Endothelial cell of umbilical vein (primary cell): ENCODE measurements around the gene TPRX2. TPM values are rescaled to one million over a fixed set of nuclear protein-coding genes. Genes with fewer than 3 reads are reported as not detected.
"Not testable (repeated sequence)": the region's sequence is repeated elsewhere in the genome, so short reads cannot be mapped to it uniquely, and the experiment has no call there.

ENCODE experiments used
- BruUV-seq: library from RNA; stranded (reverse); fragments of 400-500 nt; replicated peaks from 2 replicates; lab custom pipeline; 2021; lab: Mats Ljungman, UMichigan
- CTCF ChIA-PET: fragments of 300-600, 350-600 bp; sonication (Branson Sonifier 250); formaldehyde crosslinking; loops from one replicate; lab custom pipeline; 2021; ENCODE audit warnings: antibody characterized with exemption, inconsistent platforms; lab: Charles Lee
- POLR2A ChIA-PET: fragments of 300-600, 350-600 bp; sonication (Branson Sonifier 250); formaldehyde crosslinking; loops from one replicate; lab custom pipeline; 2021; ENCODE audit warnings: antibody characterized with exemption, inconsistent platforms; lab: Charles Lee
- DNase-seq: peaks from one replicate; pipeline ENCODE4 v3.0.0-alpha.2; 2011; ENCODE audit warnings: low read depth, low spot score
- FAIRE-seq: peaks from 2 replicates; lab custom pipeline; 2011; peaks lifted over from hg19 to GRCh38; lab: Jason Lieb, UNC
- H2AFZ ChIP-seq: 2 replicates; pipeline ENCODE4 v1.6.0; 2012; ENCODE audit warnings: low read depth, low read length, control low read depth, inconsistent platforms
- H3K27ac ChIP-seq: 2 replicates; pipeline ENCODE4 v1.5.1; 2011; ENCODE audit warnings: low read depth, mild to moderate bottlenecking, control low read depth, low read length, moderate library complexity; ENCODE audit not compliant: insufficient read depth
- H3K27me3 ChIP-seq, 2 experiments: 2 replicates each; pipeline versions ENCODE4 v1.6.0 to v1.6.1; 2011; ENCODE audit warnings: low read length in 2 of 2, mixed read lengths in 1 of 2; ENCODE audit not compliant: control insufficient read depth in 2 of 2, insufficient read depth in 2 of 2
- H3K36me3 ChIP-seq, 2 experiments: 2 replicates in 1 of 2; 3 replicates in 1 of 2; pipeline ENCODE4 v1.5.1; 2011; ENCODE audit warnings: low read length in 2 of 2, mild to moderate bottlenecking in 1 of 2, moderate library complexity in 1 of 2; ENCODE audit not compliant: control insufficient read depth in 2 of 2, insufficient read depth in 2 of 2; ENCODE audit errors: extremely low read depth in 1 of 2
- H3K4me1 ChIP-seq: 3 replicates; pipeline ENCODE4 v1.5.1; 2011; ENCODE audit warnings: mild to moderate bottlenecking, low read length; ENCODE audit not compliant: control insufficient read depth, insufficient read depth; ENCODE audit errors: extremely low read depth
- H3K4me2 ChIP-seq: 2 replicates; pipeline ENCODE4 v1.6.1; 2011; ENCODE audit warnings: low read length, control low read depth, mixed read lengths; ENCODE audit not compliant: insufficient read depth
- H3K4me3 ChIP-seq, 3 experiments: fragments of 200-600 bp in 1 of 3; sonication (generic), shearing (Covaris generic) in 1 of 3; replicated peaks in 1 of 3; 2 replicates each; pipeline ENCODE4 v1.5.1; 2011 to 2016; ENCODE audit warnings: control low read depth in 3 of 3, low read length in 3 of 3, mild to moderate bottlenecking in 2 of 3, inconsistent platforms in 1 of 3, low read depth in 1 of 3, moderate library complexity in 1 of 3; ENCODE audit not compliant: insufficient read depth in 1 of 3
- H3K79me2 ChIP-seq: 2 replicates; pipeline ENCODE4 v1.6.0; 2012; ENCODE audit warnings: low read length, inconsistent platforms; ENCODE audit not compliant: control insufficient read depth, insufficient read depth
- H3K9ac ChIP-seq: replicated peaks from 2 replicates; pipeline ENCODE3; 2011; ENCODE audit warnings: low read length, control low read depth; ENCODE audit not compliant: insufficient read depth; ENCODE audit errors: extremely low read depth
- H3K9me1 ChIP-seq: replicated peaks from 3 replicates; pipeline ENCODE4 v1.6.0; 2011; ENCODE audit warnings: mild to moderate bottlenecking, low read length; ENCODE audit not compliant: control insufficient read depth, insufficient read depth; ENCODE audit errors: extremely low read depth
- H3K9me3 ChIP-seq: replicated peaks from 2 replicates; pipeline ENCODE4 v1.5.1; 2012; ENCODE audit warnings: low read length, inconsistent platforms; ENCODE audit not compliant: control insufficient read depth, insufficient read depth
- H4K20me1 ChIP-seq: replicated peaks from 2 replicates; pipeline ENCODE3; 2011; ENCODE audit warnings: mild to moderate bottlenecking, low read length; ENCODE audit not compliant: control insufficient read depth, insufficient read depth; ENCODE audit errors: extremely low read depth
- EZH2 ChIP-seq: IDR thresholded peaks from 2 replicates; pipeline ENCODE4 v1.6.1; 2012; ENCODE audit warnings: borderline replicate concordance, low read depth, mild to moderate bottlenecking, moderate library complexity, low read length, inconsistent platforms; ENCODE audit not compliant: severe bottlenecking
- FOS ChIP-seq: IDR thresholded peaks from 2 replicates; pipeline ENCODE4 v1.6.1; 2011; ENCODE audit warnings: mild to moderate bottlenecking, low read length, moderate library complexity, borderline replicate concordance; ENCODE audit not compliant: insufficient read depth
- GATA2 ChIP-seq: IDR thresholded peaks from 2 replicates; pipeline ENCODE4 v1.7.0; 2011; ENCODE audit warnings: low read depth, mild to moderate bottlenecking, moderate library complexity, mixed read lengths, low read length; ENCODE audit not compliant: insufficient read length, insufficient read depth
- JUN ChIP-seq: IDR thresholded peaks from 2 replicates; pipeline ENCODE4 v1.6.1; 2011; ENCODE audit warnings: borderline replicate concordance, low read depth; ENCODE audit not compliant: insufficient read length, insufficient read depth
- MYC ChIP-seq: IDR thresholded peaks from one replicate; pipeline ENCODE4 v1.6.1; 2011; ENCODE audit warnings: mild to moderate bottlenecking, low read depth, low read length
- POLR2A ChIP-seq: IDR thresholded peaks from 2 replicates; pipeline ENCODE4 v1.6.1; 2012; ENCODE audit warnings: low read depth, mild to moderate bottlenecking, control low read depth, low read length
- POLR2AphosphoS5 ChIP-seq: IDR thresholded peaks from 2 replicates; pipeline ENCODE4 v1.6.1; 2012; ENCODE audit warnings: low read depth, mild to moderate bottlenecking, control low read depth, low read length, moderate library complexity; ENCODE audit not compliant: insufficient read depth
- dilution Hi-C: fragments of 300-500 bp; cut with MboI; formaldehyde crosslinking; loops from one replicate; pipeline ENCODE4 v1.15.0; 2019; ENCODE audit warnings: low sequenced_read_pairs; ENCODE audit not compliant: extremely low pct_ligation_motif_present
- intact Hi-C: fragments of 100-400 bp; cut with micrococcal nuclease; formaldehyde crosslinking; loops from one replicate; pipeline ENCODE4 v1.10.0; 2022
- polyA plus RNA-seq, 4 experiments: library from polyadenylated mRNA; depleted of rRNA in 3 of 4; stranded (reverse) in 3 of 4; unstranded in 1 of 4; fragments of >200 nt; gene quantifications; 2 replicates each; pipeline versions ENCODE4 v1.2.1 to v1.2.3, GENCODE V29; 2011 to 2012; ENCODE audit warnings: missing spikeins in 1 of 4
- total RNA-seq: library from RNA; stranded (reverse); gene quantifications from 2 replicates; pipeline ENCODE4 v1.2.3, GENCODE V29; 2021
- TF ChIP-seq, protein P1 (sequence below), 2 donors: IDR thresholded peaks; 1 replicate in 1 of 2; 2 replicates in 1 of 2; pipeline ENCODE4 v1.5.1; 2011; ENCODE audit warnings: low read length in 2 of 2, mild to moderate bottlenecking in 2 of 2, moderate library complexity in 2 of 2, control low read depth in 1 of 2, inconsistent platforms in 1 of 2, low read depth in 1 of 2; ENCODE audit not compliant: insufficient read depth in 1 of 2; ENCODE audit errors: extremely low read depth in 1 of 2
- TF ChIP-seq, protein P2 (sequence below): IDR thresholded peaks from 2 replicates; pipeline ENCODE4 v1.6.1; 2011; ENCODE audit not compliant: insufficient read depth, insufficient read length

Gene TPRX2
- total and polyA plus RNA-seq, 2 donors (not counting 3 experiments of a cell fraction or from before 2014, with no cell fraction given): not detected

DNA sequence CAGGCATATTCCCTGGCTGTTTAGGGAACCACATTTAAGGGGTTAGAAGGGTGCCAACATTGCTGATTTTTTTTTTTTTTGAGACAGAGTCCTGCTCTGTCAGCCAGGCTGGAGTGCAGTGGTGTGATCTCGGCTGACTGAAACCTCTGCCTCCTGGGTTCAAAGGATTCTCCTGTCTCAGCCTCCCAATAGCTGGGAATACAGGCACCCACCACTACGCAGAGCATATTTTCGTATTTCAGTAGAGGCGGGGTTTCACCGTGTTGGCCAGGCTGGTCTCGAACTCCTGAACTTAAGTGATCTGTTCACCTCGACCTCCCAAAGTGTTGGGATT is 45.1 kb upstream of the TPRX2 start:
- Histone ChIP-seq H2AFZ (no peak overlapping the region), H3K4me1 (no peaks in the 10 kb centered on the region), H3K4me3 (no peak overlapping the region), H3K9me1 (no peaks in the 10 kb centered on the region), H3K9ac (no peak overlapping the region), H3K27ac (no peak overlapping the region), H3K4me2 (no peak overlapping the region), H3K9me3 (no peaks in the 10 kb centered on the region), H3K36me3 (no peaks in the 10 kb centered on the region), H3K27me3 (no peaks in the 10 kb centered on the region), H4K20me1 (no peaks in the 10 kb centered on the region), H3K79me2 (no peaks in the 10 kb centered on the region)
- intact Hi-C loops: loop anchor here (1.0 kb wide), 1 partner anchor 49 kb away; no protein-coding TSS in a partner anchor
- POLR2A ChIA-PET: no interaction called here
- DNase-seq (no peak), FAIRE-seq (no peak)
- dilution Hi-C loops: no loop called here
- BruUV-seq: no TSS peak
- CTCF ChIA-PET: interaction anchor here (1.7 kb wide), 1 partner anchor 23 kb away, joined by 6 read pairs; no protein-coding TSS in a partner anchor
- TF ChIP-seq, protein P1, sequence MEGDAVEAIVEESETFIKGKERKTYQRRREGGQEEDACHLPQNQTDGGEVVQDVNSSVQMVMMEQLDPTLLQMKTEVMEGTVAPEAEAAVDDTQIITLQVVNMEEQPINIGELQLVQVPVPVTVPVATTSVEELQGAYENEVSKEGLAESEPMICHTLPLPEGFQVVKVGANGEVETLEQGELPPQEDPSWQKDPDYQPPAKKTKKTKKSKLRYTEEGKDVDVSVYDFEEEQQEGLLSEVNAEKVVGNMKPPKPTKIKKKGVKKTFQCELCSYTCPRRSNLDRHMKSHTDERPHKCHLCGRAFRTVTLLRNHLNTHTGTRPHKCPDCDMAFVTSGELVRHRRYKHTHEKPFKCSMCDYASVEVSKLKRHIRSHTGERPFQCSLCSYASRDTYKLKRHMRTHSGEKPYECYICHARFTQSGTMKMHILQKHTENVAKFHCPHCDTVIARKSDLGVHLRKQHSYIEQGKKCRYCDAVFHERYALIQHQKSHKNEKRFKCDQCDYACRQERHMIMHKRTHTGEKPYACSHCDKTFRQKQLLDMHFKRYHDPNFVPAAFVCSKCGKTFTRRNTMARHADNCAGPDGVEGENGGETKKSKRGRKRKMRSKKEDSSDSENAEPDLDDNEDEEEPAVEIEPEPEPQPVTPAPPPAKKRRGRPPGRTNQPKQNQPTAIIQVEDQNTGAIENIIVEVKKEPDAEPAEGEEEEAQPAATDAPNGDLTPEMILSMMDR (IDR thresholded peaks at IDR 0.05; ENCODE audit: extremely low read depth in 1 of 2, insufficient read depth in 1 of 2, low read depth in 1 of 2, low read length in 2 of 2): no peak
- TF ChIP-seq, protein P2, sequence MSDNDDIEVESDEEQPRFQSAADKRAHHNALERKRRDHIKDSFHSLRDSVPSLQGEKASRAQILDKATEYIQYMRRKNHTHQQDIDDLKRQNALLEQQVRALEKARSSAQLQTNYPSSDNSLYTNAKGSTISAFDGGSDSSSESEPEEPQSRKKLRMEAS: no peak
- TF ChIP-seq POLR2A: no peak
- TF ChIP-seq JUN: no peak
- TF ChIP-seq MYC: no peak
- no peak for TF ChIP-seq EZH2
- no peak for TF ChIP-seq FOS
- TF ChIP-seq POLR2AphosphoS5: no peak
- no peak for TF ChIP-seq GATA2

DNA sequence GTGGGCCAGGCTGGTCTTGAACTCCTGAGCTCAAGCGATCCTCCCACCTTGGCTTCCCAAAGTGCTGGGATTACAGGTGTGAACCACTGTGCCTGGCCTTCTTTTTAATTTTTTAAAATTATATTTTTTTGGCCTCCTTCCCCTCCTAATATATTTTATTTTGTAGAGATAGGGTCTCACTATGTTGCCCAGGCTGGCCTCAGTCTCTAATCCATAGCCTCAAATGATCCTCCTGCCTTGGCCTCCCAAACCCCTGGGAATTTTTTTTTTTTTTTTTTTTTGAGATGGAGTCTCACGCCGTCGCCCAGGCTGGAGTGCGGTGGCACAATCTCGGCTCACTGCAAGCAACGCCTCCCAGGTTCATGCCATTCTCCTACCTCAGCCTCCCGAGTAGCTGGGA is 42.8 kb upstream of the TPRX2 start:
- FAIRE-seq, H2AFZ ChIP-seq, H4K20me1 ChIP-seq, dilution Hi-C loops, H3K9me1 ChIP-seq, intact Hi-C loops, DNase-seq, H3K27ac ChIP-seq, H3K9me3 ChIP-seq, H3K4me1 ChIP-seq, POLR2A ChIA-PET, H3K4me2 ChIP-seq, BruUV-seq, H3K4me3 ChIP-seq, H3K36me3 ChIP-seq, H3K9ac ChIP-seq, H3K79me2 ChIP-seq: not testable (repeated sequence)
- CTCF ChIA-PET: interaction anchor here (0.6 to 3.1 kb wide), 7 partner anchors 9 to 103 kb away, joined by 3 to 11 read pairs (median 4); no protein-coding TSS in a partner anchor
- H3K27me3 ChIP-seq: peaks cover 8 to 12% of the 10 kb centered on the region in 2 experiments

DNA sequence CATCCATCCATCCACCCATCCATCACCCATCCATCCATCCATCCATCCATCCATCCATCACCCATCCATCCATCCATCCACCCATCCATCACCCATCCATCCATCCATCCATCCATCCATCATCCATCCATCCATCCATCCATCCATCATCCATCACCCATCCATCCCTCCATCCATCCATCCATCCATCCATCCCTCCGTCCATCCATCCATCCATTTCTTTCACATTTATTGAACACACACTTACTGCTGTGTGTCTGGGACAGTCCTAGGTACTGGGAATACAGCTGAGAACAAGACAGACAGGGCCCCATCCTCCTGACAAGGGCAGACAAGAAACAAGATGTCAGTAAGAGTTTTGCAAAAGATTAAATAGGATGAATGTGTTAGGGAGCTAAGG is 40.8 kb upstream of the TPRX2 start:
- intact Hi-C loops, H3K4me2 ChIP-seq, DNase-seq, H3K79me2 ChIP-seq, H3K9me1 ChIP-seq, FAIRE-seq, H3K36me3 ChIP-seq, H3K9me3 ChIP-seq, H2AFZ ChIP-seq, H3K4me1 ChIP-seq, dilution Hi-C loops, H3K27ac ChIP-seq, BruUV-seq, H3K9ac ChIP-seq, H4K20me1 ChIP-seq, POLR2A ChIA-PET, H3K4me3 ChIP-seq: not testable (repeated sequence)
- H3K27me3 ChIP-seq: peaks cover 8 to 16% of the 10 kb centered on the region in 2 experiments
- CTCF ChIA-PET: interaction anchor here (3.1 kb wide), 1 partner anchor 45 kb away, joined by 11 read pairs; no protein-coding TSS in a partner anchor
